CD4-positive, alpha-beta T cell treated with Interleukin-17A for 1 hour (primary cell): ENCODE measurements around the gene RAP1GAP2.
"Not testable (repeated sequence)": the region's sequence is repeated elsewhere in the genome, so short reads cannot be mapped to it uniquely, and the experiment has no call there.

Experiments
- DNase-seq: peaks from one replicate; pipeline ENCODE4 v3.0.0-alpha.2; 2020

RAP1GAP2 gene

GRCh38 chr17:2889256-2889655 lies 93.0 kb downstream of the RAP1GAP2 start:
- no peak for DNase-seq

DNA sequence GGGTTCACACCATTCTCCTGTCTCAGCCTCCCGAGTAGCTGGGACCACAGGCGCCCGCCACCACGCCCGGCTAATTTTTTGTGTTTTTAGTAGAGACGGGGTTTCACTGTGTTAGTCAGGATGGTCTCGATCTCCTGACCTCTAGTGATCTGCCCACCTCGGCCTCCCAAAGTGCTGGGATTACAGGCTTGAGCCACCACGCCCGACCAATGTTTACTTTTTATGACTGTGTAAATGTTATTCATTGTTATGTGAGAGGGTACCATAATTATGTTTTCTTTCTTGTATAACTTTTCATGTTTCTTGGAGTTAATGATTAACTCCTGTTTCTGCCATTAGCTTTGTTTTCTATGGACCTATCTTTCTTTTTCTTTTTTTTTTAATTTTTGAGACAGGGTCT lies 94.5 kb downstream of the RAP1GAP2 start:
- DNase-seq, result not testable (repeated sequence)

DNA sequence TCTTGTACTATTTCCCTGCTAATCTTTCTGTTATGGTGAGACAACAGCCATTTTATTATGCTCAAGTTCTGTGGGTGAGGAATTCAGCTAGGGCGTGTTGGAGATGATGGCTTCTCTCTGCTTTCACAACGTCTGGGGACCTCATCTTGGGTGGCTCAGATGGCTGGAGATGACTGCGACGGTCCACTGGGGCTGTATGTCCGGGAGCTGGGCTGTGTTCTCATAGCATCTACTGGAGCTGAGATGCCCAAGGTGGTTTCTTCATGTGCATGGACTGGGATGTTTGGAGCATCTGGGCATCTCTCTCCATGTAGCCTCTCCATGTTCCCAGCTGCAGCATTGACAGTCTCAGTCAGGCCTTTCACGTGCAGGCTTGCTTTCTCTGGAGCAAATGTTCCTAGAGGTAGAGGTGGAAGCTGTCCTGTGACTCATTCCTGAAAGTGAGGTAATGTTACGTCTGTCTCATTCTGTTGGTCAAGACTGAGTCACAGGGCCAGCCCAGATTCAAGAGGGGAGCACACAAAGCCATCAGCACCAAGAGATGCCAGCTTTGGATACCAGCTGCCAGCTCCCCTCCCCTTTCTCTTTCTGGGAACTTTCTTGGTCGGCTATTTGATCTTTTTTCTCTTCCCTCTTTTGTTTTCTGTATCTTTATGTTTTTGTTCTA lies 96.2 kb downstream of the RAP1GAP2 start:
- DNase-seq, result no peak

GRCh38 chr17:2893422-2893914 lies 97.2 kb downstream of the RAP1GAP2 start:
- DNase-seq, result no peak

DNA sequence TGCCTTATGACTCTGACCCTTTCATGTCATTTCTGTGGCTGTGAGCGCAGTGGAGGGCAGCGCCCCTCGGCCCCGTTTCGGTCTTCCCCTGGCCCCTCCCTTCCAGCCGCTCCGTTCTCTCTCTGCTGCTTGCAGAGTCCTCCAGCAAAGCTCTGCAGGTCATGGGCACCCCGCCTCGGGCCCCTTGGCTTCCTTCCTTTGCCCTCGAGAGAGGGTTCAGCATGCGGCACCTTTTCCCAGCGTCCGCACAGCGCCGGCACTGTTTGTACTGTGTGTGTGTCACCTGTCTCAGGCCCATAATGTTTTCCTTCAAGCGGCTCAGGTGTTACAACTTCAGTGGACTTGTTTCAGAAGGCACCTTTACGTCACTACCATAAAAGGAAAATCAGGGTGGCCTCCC lies 98.5 kb downstream of the RAP1GAP2 start:
- no peak for DNase-seq

- DNase-seq, result no peak
These were observed 101.4 kb downstream of the RAP1GAP2 start for GRCh38 chr17:2897605-2898004.

DNA sequence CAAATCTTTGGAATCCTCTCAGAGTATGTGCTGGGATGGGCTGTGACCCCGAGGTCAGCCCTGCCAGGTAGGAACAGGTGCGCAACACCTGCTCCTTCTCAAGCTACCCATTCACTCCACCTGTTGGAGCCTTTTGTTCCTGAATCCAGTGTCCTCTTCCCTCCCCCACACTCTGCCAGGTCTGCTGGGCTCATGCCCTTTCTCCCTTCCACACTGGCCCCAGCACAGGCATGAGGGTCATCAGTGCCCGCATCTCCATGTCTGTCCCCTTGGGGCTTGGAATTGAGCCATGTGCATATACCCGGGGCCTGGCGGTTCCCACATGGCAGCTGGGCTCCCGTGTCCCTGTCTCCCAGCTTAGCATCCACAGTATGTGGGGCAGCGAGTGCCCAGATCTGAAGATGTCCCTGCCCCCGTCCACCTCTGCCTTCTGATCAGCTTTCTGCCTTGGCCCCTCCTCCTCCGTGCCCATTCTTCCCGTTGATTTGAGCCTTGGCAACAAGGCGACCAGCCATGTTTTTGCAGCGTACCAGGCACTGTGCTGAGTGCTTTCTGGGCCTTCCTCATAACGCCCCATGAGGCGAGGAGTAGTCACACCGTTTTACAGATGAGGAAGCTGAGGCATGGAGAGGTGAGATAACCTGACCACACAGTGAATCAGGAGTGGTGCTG lies 102.2 kb downstream of the RAP1GAP2 start:
- DNase-seq, result no peak

GRCh38 chr17:2899906-2900305 lies 103.7 kb downstream of the RAP1GAP2 start:
- DNase-seq, result no peak

GRCh38 chr17:2900842-2901241 lies 104.6 kb downstream of the RAP1GAP2 start:
- DNase-seq, result no peak

DNA sequence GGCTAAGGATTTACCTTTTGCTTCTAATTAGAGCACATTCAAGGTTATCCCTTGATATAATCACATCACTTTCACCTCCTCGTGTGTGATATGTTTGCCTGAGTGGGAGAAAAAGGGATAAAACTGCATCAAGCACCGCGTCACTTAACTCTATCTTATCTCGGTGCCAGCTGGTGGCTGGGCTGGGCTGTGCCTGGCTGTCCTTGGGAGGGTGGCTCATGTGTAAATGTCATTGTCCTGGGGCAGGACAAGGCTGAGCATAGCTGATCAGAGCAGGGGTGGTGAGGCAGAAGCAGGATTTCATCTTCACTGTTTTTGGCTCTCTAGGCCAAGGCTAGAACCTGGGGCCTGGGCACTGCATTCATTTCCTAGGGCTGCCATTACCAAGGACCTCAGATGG lies 105.3 kb downstream of the RAP1GAP2 start:
- DNase-seq, result no peak

GRCh38 chr17:2902546-2902945 lies 106.3 kb downstream of the RAP1GAP2 start:
- no peak for DNase-seq

GRCh38 chr17:2903193-2903974 lies 107.1 kb downstream of the RAP1GAP2 start:
- DNase-seq, result no peak

DNA sequence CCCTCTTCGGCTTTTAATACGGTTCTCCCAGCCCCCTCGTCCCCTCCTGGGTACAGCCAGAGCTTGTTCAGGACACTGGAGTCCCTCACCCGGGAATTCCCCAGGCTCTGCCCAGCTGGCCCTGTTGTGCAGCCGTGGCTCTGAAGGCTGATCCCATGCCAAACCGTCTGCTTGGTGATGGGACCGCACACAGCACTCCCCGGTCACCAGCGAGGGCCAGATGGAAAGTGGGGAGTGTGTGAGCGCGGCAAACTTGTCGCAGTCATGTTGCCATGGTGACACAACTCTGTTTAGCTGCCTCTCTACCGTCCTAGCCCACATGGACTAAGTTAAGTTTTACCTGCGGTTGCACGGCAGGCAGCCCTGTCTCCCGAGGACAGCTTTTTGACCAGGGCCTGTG lies 107.9 kb downstream of the RAP1GAP2 start:
- DNase-seq, result no peak

DNA sequence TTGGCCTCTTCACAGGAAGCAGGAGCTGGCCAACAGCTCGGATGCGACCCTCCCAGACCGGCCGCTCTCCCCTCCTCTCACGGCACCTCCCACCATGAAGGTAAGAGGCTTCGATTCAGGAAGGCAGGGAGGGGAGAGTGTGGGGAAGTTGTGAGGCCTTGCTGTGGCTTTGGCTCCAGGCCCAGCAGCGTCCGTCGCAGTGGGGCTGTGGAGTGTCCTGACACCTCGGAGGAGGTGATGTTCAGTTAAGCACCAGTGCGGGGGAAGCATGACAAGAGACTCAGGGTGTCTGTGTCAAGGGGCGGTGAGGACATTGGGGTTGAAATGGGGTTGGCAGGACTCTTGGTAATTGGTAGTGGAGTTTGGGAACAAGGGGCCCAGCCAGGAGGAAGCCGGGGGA lies 109.0 kb downstream of the RAP1GAP2 start:
- no peak for DNase-seq

- no peak for DNase-seq
These were observed 109.7 kb downstream of the RAP1GAP2 start for GRCh38 chr17:2905696-2906501.

- no peak for DNase-seq
These were observed 110.7 kb downstream of the RAP1GAP2 start for GRCh38 chr17:2906901-2907300.

- DNase-seq, result no peak
These were observed 113.1 kb downstream of the RAP1GAP2 start for GRCh38 chr17:2909175-2909845.

GRCh38 chr17:2909846-2910234 lies 113.6 kb downstream of the RAP1GAP2 start:
- DNase-seq, result no peak

DNA sequence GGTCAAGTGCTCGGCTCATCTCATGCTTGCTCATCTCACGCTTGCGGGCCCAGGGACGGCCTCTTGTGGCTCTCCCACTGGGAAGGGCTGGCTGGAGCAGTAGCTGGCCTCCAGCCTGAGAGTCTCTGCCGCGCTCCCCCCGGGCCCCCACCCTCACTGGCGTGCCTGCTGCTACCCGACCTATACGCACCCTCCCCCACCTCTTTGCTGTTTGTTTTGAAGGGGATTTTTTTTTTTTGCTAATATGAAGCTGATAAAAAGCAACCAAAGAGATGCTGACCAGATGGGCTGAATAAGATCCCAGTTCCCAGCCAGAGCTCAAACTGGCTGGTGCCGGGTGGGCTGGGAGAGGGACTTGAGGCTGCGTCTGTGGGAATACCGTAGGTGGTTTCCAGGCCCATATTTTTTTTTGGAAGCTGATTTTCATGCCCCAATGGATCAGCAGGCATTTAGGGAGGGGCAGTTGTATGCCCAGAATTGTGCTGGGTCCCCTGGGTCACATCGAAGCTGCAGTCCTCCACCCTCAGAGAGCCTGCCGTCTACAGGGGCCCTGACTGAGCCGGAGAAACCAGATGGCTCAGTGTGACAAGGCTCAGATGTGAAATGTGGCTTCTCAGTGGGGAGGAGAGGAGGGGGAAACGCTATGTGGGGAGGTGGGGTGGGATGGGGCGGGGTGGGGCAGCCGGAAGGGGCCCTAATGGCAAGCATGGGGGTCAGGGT lies 115.0 kb downstream of the RAP1GAP2 start:
- DNase-seq, result no peak

DNA sequence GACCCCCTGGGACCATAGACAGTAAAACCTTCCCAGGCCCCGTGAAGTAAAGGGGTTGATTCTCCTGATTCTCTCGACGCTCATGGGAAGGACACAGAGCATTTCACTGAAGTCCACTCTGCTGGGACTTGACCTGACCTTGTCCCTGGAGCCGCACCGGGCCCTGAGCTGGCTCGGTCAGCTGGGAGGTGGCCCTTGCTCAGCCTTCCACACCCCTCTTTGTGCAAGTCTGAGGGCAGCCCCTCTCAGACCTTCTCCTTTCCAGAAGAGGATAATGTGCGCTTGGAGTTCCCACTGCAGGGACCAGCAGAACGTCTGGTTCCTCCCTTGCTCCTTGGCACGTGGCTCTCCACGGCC lies 115.5 kb downstream of the RAP1GAP2 start:
- DNase-seq, result no peak

DNA sequence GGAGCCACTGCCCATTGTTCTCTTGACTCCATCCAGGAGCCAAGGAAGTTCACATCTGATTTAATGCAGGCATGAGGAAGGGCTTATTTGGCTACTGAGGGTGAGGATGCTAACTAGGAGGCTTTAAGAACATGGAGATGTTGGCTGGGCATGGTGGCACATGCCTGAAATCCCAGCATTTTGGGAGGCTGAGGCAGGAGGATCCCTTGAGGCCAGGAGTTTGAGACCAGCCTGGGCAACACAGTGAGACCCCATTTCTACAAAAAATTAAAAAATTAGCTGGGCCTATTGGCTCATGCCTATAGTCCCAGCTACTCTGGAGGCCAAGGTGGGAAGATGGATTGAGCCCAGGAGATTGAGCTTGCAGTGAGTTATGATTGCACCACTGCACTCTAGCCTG lies 116.5 kb downstream of the RAP1GAP2 start:
- no peak for DNase-seq

GRCh38 chr17:2916461-2916860 lies 120.2 kb downstream of the RAP1GAP2 start:
- no peak for DNase-seq
